Activated CD8-positive, alpha-beta memory T cell treated with anti-CD3 and anti-CD28 coated beads, Interleukin-2, amount 50 U/mL, for 1 hour (primary cell): ENCODE results near the gene SSTR1.

Source experiments
- DNase-seq: peaks from one replicate; pipeline ENCODE4 v3.0.0-alpha.2; 2020; ENCODE audit errors: extremely low read depth

SSTR1 gene

GRCh38 chr14:38202444-38203191 is 5.1 kb upstream of the SSTR1 start:
- no peak for DNase-seq

DNA sequence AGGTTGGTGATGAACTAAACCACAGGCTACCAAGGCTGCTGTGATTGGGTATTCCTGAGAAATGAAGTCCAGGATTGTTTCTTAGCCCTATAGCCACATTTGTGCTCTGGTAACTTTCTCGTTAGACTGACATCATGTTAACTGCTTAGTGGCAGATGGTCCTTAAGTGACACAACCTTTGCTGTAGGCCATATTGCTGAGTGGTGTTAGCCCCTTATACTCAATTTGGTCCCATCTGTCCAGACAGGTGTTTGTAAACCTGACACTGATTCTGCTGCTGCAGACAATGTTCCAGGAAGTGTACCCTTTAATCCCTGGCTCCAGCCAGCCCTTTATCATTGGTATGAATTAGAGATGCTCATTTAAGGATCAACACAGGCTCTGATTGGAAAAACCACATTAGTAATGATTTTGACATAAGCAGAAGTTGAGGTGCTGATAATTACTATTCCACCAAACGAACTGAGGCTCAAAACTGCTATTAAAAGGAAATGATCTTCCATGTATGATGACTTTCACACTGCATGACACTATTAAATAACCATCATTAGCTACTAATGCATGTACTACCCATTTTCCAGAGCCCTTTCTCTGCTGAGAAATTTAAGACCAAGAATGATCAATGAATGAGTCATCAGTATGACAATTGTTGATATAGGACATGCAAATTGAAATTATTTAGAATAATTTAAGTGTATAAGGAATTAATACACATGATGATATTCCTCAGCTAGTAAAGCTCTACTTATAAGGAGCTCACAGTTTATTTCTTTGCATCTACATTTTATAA is 3.6 kb upstream of the SSTR1 start:
- DNase-seq = no peak

DNA sequence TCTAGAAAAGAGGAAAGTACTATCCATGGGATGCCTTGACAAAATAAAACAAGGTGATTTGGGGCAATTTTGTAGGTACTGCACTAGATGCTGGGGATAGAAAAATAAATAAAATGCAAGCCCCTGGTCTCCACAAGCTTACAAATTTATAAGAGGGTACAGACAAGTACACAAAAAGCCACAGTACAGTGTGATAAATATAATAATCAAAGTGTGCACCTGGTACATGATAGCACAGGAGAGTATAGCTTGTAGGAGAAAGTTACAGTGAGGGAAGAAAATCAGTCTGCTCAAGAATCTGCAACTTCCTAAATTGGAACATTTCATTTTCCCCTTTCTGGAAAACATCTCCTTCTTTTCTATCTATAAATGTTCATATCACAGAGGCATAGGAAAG is 3.0 kb upstream of the SSTR1 start:
- DNase-seq = no peak

DNA sequence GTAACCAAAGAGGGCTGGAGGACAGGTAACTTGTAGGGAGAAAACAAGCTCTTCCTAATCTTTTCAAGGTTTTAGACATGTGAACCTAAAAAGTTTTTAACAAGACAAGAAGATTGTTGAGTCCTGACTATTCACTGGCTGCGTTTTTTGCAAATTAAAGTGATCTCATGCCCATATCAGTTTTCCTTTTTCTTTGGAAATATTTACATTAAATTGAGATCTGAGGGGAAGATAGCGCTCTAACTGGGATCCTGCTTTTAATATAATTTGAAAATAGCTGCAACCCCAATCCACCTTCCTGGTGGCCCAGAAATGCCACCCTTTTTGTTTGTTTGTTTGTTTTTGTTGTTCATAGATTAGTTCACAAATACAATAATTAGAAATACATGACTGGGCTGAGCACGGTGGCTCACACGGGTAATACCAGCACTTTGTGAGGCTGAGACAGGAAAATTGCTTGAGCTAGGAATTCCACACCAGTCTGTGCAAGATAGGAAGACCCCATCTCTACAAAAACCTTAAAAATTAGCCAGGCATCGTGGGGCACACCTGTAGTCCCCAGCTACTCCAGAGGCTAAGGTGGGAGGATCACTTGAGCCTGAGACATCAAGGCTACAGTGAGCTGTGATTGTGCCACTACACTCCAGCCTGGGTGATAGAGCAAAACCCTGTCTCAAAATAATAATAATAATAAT is 2.4 kb upstream of the SSTR1 start:
- no peak for DNase-seq

DNA sequence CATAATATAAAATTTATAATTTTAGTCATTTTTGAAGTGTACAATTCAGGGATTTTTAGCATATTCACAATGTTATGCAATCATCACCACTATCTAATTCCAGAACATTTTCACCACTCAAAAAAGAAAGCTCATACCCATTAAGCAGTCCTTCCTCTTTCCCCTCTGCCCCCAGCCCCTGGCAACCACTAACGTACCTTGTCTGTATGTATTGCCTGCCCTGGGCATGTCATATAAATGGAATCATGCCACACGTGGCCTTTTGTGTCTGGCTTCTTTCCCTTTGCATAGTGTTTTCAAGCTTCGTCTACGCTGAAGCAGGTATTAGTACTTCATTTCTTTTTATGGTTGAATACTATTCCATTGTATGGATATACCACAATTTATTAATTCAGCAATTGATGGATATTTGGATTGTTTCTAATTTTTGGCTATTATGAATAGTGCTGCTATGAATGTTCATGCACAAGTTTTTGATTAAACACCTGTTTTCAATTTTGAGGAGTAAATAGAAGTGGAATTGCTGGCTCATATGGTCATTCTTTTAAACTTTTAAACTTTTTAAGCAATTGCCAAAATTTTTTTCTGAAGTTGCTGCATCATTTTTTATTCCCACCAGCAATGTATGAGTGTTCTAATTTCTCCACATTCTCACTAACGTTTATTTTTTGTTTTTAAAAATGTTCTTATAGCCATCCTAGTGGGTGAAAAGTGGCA is 1.6 kb upstream of the SSTR1 start:
- DNase-seq = no peak

DNA sequence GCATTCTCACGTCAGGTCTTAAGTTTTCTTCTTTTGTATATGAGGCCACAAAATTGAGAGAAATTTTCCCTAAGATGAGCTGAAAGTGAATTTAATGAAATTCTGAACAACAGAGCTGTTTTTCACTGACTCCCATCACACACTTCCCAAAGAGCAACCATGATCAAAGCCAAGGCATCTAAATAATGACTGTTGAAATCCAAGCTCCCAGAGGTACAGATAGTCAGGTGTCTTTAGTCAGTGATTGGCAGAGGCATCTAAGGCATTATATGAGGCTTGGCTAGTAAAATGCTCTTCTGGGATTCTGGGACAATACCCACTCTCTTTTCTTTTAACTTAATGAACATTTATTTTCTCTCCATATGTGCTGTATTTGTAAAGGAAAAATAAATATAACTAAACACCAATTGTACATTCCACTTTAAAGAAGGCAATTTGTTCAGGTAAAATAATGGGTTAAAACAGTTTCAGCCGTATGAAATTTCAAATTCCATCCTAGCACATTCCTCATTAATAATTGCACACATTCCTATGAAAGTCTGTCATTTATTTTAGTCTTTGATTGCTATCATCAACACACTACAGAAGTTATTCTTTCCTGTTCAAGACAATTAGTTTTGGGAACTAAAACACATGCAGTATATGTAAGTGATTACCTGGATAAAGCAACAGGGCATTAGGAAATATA is 871 bp upstream of the SSTR1 start:
- no peak for DNase-seq

DNA sequence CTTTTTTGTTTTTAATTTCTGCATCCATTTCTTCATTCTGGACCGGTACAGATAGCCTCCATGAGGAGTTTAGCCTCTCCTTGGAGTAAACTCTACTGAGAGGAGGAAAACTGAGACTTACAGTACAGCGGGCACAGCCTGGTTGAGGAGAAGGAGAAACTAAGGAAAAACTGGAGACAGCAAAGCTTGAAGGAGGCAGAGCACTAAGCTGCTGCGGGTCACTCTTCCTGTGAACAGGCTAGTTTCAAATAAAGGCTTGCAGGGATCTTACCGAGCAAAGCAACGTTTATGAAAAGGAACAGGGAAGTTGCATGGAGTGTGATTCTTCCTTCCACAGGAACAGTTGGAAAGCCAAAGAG is 348 bp upstream of the SSTR1 start:
- DNase-seq = no peak

DNA sequence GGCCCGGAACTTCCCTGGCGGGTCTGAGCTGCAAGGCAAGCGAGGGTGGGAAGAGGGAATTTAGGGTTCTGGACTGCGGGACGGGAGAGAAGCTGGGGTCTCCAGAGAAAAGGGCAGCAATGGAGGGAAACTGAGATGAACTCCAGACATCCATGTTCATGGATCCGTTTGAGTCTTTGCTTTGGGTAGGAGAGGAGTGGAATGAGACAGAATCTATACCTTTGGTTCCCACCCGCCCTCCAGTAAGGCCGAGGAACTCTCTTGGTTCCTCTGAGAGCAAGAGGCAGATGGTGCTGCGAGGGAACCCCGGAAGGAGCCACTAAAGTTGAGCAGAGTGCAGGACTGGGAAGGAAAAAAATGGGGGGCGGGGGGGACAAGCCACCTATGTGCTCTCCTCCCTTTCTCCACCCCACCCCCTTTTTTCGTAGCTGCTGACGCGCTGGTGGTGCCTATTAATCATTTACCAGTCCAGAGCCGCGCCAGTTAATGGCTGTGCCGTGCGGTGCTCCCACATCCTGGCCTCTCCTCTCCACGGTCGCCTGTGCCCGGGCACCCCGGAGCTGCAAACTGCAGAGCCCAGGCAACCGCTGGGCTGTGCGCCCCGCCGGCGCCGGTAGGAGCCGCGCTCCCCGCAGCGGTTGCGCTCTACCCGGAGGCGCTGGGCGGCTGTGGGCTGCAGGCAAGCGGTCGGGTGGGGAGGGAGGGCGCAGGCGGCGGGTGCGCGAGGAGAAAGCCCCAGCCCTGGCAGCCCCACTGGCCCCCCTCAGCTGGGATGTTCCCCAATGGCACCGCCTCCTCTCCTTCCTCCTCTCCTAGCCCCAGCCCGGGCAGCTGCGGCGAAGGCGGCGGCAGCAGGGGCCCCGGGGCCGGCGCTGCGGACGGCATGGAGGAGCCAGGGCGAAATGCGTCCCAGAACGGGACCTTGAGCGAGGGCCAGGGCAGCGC is 1.2 kb downstream of the SSTR1 start:
- DNase-seq = no peak

GRCh38 chr14:38209572-38210557 is 2.2 kb downstream of the SSTR1 start:
- no peak for DNase-seq

GRCh38 chr14:38210587-38211216 is 3.0 kb downstream of the SSTR1 start:
- DNase-seq = no peak

DNA sequence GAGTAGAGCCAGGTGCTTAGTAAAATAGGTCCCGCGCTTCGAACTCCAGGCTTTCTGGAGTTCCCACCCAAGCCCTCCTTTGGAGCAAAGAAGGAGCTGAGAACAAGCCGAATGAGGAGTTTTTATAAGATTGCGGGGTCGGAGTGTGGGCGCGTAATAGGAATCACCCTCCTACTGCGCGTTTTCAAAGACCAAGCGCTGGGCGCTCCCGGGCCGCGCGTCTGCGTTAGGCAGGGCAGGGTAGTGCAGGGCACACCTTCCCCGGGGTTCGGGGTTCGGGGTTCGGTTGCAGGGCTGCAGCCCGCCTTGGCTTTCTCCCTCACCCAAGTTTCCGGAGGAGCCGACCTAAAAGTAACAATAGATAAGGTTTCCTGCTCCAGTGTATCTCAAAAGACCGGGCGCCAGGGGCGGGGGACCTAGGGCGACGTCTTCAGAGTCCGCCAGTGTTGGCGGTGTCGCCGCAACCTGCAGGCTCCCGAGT is 3.6 kb downstream of the SSTR1 start:
- DNase-seq = no peak

DNA sequence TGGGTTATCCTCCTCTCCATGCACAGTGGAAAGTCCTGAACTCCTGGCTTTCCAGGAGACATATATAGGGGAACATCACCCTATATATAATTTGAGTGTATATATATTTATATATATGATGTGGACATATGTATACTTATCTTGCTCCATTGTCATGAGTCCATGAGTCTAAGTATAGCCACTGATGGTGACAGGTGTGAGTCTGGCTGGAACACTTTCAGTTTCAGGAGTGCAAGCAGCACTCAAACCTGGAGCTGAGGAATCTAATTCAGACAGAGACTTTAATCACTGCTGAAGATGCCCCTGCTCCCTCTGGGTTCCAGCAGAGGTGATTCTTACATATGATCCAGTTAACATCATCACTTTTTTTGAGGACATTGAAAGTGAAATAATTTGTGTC is 4.4 kb downstream of the SSTR1 start:
- DNase-seq = no peak

GRCh38 chr14:38213001-38213400 is 5.3 kb downstream of the SSTR1 start:
- DNase-seq = no peak

DNA sequence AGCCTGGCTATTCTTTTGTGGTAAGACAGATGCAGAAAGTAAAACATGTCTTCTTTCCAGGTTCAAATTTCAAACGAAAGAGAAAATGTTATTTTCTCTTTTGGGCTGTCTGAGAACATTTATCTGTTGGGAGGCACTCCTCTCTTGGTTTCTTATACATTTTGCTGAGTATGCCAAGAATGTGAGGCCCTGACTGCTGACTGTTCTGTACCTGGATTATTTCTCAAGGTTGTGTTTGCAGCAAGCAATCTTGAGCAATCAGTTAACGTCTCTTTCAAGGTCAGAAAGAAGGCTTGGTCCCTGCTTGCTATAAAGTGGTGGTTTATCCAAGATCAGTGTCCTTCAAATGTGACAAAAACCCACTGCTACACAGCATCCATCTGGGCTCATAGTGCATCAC is 9.8 kb downstream of the SSTR1 start:
- no peak for DNase-seq

GRCh38 chr14:38221077-38221476 is 13.4 kb downstream of the SSTR1 start:
- no peak for DNase-seq

GRCh38 chr14:38224338-38224737 is 16.6 kb downstream of the SSTR1 start:
- DNase-seq = no peak

GRCh38 chr14:38225946-38226345 is 18.2 kb downstream of the SSTR1 start:
- no peak for DNase-seq

- DNase-seq = no peak
Observed at GRCh38 chr14:38226366-38226765, 18.7 kb downstream of the SSTR1 start.

GRCh38 chr14:38233218-38233617 is 25.5 kb downstream of the SSTR1 start:
- no peak for DNase-seq
